GM18508 (cell line): ENCODE results near the gene DPPA3.
"Not testable (repeated sequence)": the region's sequence is repeated elsewhere in the genome, so short reads cannot be mapped to it uniquely, and the experiment has no call there.

ENCODE experiments used
- ATAC-seq: cut with Tn5 transposase; IDR thresholded peaks from one replicate; pipeline ENCODE4 v1.9.1; 2021; ENCODE audit warnings: moderate number of reproducible peaks; ENCODE audit not compliant: insufficient read depth, unreplicated experiment

DPPA3 gene

DNA sequence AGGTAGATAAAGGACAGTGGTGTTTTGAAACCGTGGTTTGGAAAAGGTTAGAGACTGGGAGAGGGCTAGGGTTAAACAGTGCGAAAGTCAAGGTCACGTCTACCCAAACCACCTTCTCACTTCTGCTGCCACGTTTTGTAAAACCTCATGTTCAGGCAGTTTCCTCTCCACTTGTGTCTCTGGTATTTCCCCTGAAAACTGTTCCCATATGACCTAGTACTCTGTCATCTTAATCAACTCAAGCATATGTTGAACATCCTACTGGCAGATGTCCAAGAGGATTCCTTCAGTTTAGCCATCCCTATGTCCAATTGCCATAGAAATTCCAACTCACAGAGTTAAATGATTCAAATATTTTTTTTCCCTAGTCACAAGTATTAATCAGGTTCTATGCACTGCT lies 18.5 kb downstream of the DPPA3 start:
- no peak for ATAC-seq

DNA sequence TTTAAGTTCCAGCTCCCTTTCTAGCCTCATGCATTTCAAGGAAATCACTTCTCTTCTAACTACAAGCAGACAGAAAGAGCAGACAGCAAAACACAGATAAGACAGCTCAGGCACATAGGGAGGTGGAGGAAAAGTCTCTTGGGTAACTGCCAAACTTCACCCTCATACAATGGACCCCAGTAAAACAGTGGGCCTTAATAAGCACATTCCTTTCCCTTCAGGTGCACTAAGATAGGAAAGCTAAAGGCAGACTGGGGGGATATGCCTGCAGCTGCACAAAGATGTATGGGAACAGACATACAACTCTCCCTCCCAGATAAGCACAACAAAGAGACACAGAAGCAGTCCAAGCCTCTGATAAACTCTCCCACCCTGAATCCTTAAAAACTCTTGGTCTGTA lies 19.8 kb downstream of the DPPA3 start:
- ATAC-seq, result not testable (repeated sequence)

DNA sequence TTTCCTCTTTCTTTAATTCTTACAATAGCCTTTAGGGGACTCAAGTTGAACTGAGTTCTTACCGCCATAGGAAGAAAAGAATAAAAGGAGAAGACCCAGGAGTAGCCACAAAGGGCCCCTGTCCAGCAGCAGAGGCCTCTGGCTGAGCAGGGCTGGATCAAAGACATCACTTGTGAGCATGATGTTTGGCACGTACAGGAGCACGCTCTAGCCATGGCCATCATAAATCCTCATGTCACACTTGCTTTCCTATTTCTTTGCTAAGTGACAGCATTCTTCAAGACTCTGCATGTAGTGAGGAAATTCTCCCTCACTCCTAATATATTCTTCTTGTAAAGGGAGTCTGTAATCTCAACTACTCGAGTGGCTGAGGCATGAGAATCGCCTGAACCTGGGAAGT lies 20.3 kb downstream of the DPPA3 start:
- ATAC-seq, result no peak

DNA sequence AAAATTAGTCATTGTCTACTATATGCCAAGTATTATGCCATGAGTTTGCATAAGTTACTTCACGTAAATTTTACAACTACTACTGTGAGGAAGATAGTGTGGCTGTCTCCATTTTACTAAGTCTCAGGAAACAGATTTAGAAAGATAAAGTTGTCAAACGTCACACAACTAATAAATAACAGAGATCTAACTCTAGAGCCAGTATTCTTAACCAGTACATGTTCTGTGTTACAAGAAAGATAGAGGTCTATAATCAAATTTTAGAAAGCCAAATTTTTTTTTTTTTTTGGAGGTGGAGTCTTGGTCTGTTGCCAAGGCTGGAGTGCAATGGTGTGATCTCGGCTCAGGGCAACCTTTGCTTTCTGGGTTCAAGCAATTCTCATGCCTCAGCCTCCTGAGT lies 21.8 kb downstream of the DPPA3 start:
- ATAC-seq, result no peak

DNA sequence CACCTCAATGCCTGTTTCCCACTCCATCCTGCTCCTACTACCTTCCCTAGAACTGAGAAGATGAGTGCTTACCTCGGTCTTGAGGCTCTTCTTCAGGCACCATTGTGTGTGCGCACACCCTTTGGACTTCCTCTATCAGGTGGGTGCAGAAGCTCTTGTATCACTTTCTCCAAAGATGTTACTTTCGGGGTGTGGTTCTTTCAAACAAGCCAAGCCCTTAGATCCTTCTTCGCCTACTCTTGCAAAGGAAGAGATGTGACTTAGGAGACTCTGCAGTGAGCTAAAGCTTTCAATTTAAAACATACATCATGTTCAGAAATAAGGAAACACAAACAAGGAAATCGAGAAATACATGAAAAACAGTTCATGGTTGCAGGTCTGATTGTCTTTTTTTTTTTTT lies 36.0 kb downstream of the DPPA3 start, which contains the start of gene CLEC4C:
Gene CLEC4C, minus strand, starts transcription at position 130 of the 400 bp plus-strand sequence. Its CDS starts 27 bp downstream, at position 103.
- ATAC-seq, result no peak

DNA sequence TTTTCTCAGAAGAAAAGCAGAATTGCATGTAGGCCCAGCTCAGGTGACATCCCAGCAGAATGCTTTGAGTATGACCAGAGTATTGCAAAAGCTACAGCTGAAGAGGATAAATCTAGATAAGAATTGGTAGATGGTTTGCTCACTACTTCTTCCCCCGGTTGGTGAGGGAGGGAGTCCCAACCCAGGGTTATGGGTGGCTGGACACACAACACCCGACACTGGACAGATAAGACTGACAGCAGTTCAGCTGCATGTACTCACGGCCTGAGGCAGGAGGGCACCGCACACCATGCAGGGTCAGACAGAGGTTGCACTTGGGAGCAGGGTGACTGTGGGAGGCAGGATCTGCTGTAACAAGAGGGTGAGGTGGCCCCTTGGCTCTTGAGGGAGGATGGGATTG lies 37.6 kb downstream of the DPPA3 start:
- ATAC-seq, result no peak

DNA sequence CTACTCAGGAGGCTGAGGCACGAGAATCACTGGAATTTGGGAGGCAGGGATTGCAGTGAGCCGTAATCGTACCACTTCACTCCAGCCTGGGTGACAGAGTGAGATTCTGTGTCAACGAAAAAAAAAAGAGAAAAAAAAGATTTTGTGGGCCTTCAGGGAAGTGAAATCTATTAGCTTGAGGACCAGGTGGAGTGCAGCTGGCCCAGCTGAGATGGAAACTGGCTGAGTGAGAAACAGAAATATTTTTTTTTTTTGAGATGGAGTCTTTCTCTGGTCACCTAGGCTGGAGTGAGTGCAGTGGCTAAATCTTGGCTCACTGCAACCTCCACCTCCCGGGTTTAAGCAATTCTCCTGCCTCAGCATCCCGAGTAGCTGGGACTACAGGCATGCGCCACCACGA lies 38.2 kb downstream of the DPPA3 start:
- no peak for ATAC-seq

DNA sequence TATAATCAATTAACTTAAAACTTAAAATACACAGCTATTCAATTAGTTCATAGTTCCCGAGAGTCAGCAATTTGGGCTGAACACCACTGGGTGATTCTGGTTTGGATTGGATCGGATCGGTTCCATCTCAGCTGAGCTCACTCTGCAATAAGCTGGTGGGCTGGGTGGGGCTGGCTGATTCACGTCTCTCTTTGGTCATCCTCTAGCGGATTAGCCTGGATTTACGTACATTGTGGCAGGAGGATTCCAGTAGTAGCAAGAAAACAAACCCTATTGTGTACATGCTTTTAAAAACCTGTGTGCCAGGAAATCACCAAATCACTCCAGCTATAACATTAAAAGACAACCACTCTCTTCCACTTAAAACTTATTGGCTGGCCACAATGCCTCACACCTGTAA lies 39.1 kb downstream of the DPPA3 start:
- ATAC-seq, result no peak

DNA sequence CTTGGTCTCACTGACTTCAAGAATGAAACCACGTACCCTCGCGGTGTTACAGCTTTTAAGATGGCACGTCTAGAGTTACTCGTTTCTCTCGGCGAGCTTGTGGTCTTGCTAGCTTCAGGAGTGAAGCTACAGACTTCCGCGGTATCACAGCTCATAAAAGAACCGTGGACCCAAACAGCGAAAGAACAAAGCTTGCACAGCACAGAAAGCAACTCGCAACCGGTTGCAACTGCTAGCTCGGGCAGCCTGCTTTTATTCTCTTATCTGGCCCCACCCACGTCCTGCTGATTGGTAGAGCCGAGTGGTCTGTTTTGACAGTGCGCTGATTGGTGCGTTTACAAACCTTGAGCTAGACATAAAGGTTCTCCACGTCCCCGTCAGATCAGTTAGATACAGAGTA lies 40.2 kb downstream of the DPPA3 start:
- no peak for ATAC-seq

DNA sequence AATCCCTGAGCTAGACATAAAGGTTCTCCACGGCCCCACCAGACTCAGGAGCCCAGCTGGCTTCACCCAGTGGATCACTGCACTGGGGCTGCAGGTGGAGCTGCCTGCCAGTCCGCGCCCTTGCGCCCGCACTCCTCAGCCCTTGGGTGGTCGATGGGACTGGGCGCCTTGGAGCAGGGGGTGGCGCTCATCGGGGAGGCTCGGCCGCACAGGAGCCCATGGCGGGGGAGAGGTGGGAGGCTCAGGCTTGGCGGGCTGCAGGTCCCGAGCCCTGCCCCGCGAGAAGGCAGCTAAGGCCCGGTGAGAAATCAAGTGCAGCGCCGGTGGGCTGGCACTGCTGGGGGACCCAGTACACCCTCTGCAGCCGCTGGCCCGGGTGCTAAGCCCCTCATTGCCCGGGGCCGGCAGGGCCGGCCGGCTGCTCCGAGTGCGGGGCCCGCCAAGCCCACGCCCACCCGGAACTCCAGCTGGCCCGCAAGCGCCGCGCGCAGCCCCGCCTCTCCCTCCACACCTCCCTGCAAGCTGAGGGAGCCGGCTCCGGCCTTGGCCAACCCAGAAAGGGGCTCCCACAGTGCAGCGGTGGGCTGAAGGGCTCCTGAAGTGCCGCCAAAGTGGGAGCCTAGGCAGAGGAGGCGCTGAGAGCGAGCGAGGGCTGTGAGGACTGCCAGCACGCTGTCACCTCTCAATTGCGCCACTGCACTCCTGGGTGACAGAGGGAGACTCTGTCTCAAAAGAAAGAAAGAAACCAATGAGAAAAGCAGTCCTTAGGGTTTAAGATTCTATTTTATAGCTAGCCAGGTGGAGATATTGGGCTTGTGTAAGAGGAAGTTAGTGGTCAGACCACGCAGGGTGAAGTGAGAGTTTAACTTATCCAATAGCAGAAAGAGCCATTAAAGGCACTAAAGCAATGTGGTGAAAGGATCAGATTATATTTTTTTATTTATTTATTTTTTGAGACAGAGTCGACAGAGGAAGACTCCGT lies 41.0 kb downstream of the DPPA3 start:
- ATAC-seq, result not testable (repeated sequence)

DNA sequence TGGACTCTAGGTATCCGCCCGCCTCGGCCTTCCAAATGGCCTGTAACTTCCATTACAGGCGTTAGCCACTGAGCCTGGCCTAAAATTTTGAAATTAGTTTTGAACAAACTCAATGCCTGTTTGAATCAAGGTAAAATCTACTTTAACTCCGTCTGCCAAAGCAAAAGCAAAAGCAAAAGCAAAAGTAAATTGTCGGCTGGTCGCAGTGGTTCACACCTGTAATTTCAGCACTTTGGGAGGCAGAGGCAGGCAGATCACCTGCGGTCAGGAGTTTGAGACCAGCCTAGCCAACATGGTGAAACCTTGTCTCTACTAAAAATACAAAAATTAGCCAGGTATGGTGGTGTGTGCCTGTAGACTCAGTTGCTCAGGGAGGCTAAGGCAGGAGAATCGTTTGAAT lies 44.4 kb downstream of the DPPA3 start:
- not testable (repeated sequence) for ATAC-seq

DNA sequence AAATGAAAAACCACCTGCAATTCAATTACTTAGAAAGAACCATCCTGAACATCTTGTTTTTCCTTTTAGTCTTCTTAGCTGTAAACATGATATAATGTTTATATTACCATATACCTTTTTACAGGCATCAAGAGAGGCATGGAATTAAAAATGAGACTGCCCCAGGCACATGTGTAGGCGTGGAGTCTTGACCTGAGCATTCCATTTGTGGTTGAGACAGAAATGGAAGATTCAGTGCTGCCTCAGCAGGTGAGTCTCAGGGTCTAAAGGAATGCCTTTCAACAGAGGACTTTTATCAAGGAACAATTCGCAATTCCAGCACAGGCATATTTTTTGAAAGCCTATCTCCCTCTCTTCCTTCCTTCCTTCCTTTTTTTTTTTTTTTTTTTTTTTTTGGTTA lies 45.8 kb downstream of the DPPA3 start:
- ATAC-seq, result no peak

DNA sequence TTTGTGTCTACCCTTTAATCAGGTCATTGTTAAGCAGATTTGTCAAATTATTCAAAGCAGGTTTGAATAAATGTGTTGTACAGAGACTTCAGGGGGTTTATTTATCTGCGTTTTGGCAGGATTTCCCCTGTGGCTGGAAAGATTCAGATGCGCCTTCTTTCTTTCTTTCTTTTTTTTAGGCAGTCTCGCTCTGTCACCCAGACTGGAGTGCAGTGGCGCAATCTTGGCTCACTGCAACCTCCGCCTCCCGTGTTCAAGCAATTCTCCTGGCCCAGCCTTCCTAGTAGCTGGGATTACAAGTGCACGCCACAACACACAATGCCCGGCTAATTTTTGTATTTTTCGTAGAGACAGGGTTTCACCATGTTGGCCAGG lies 47.5 kb downstream of the DPPA3 start:
- no peak for ATAC-seq
